Right lobe of liver (tissue), 5 donors: Measurements from ENCODE around the gene MARCOL. TPM values are rescaled to one million over a fixed set of nuclear protein-coding genes. Genes with fewer than 3 reads are reported as not detected.

Experiments
- small RNA-seq, 2 experiments: library from RNA; depleted of rRNA; stranded (forward); fragments of <200 nt; gene quantifications; one replicate each; pipeline ENCODE3, GENCODE V24; 2016
- total RNA-seq, 6 experiments: library from RNA; depleted of rRNA in 2 of 6; stranded (reverse); fragments of >200 nt in 2 of 6; fragmentation: NEBNext Ultra II Directional in 3 of 6; extraction: Animal tissue kit (Norgen Biotek cat#: 25700) in 3 of 6; gene quantifications; one replicate each; pipeline versions ENCODE4 v1.1.0 to v1.2.4, GENCODE V29; 2016 to 2023
- donor health status: DM: no; HTN: no; CAD: no.
- donor health status: DM: no; HTN: no; CAD: no.
- donor health status: DM: no; HTN: yes; CAD: no.
- donor health status: DM: no; HTN: yes; CAD: no.

MARCOL gene
- total RNA-seq, 6 experiments from 2014 or later = not detected

Small RNAs within 50 kb of the gene (small RNA-seq; reads per million reads assigned to genes)
- gene HMGN1P16 = 0 reads per million in 2 experiments

Other genes with a start within 250 kb of the MARCOL start
- under 1 TPM in 2 of 6 experiments, not detected in 4; 0.10 to 0.26 TPM for gene SPINK5, start 174.5 kb upstream of the MARCOL start, total RNA-seq
- gene SPINK14, start 70.0 kb upstream of the MARCOL start, total RNA-seq = not detected
- not detected for gene SPINK6, start 35.5 kb upstream of the MARCOL start, total RNA-seq
- gene SPINK13, start 30.3 kb downstream of the MARCOL start, total RNA-seq = not detected
- gene SPINK7, start 73.9 kb downstream of the MARCOL start, total RNA-seq = not detected
- gene SPINK9, start 97.0 kb downstream of the MARCOL start, total RNA-seq = not detected
- gene FBXO38, start 145.4 kb downstream of the MARCOL start, total RNA-seq = 10 to 100 TPM; 21.1 to 34.9 (median 23.6) TPM